ENCODE results near the gene SFXN5.
A peak's percentile ranks its signal among the peaks of the same experiment; 100 is the strongest.

Gene SFXN5

GRCh38 chr2:73088703-73089102, 17.2 kb upstream of the SFXN5 start:
- DNase-seq (no peak), ATAC-seq (no peak)
- H3K27me3 Mint-ChIP-seq = no peaks in the 10 kb centered on the region
- H3K4me3 Mint-ChIP-seq = no peak overlapping the region
- H3K4me1 Mint-ChIP-seq = no peaks in the 10 kb centered on the region
- H3K9me3 Mint-ChIP-seq = no peaks in the 10 kb centered on the region
- no peak overlapping the region for H3K27ac Mint-ChIP-seq
- H3K36me3 Mint-ChIP-seq (ENCODE audit: low read depth) = no peaks in the 10 kb centered on the region

GRCh38 chr2:73088211-73088610, 16.7 kb upstream of the SFXN5 start:
- Mint-ChIP-seq H3K36me3 (ENCODE audit: low read depth) (no peaks in the 10 kb centered on the region), H3K27me3 (no peaks in the 10 kb centered on the region), H3K27ac (no peak overlapping the region), H3K4me3 (no peak overlapping the region), H3K4me1 (no peaks in the 10 kb centered on the region), H3K9me3 (no peaks in the 10 kb centered on the region)
- DNase-seq = no peak
- ATAC-seq = no peak

GRCh38 chr2:73087311-73087710, 15.8 kb upstream of the SFXN5 start:
- no peaks in the 10 kb centered on the region for H3K9me3 Mint-ChIP-seq
- no peaks in the 10 kb centered on the region for H3K36me3 Mint-ChIP-seq (ENCODE audit: low read depth)
- H3K27me3 Mint-ChIP-seq = no peaks in the 10 kb centered on the region
- ATAC-seq (no peak), DNase-seq (no peak)
- H3K4me1 Mint-ChIP-seq = no peaks in the 10 kb centered on the region
- H3K27ac Mint-ChIP-seq = no peak overlapping the region
- H3K4me3 Mint-ChIP-seq = no peak overlapping the region

- peak; percentile 86 for DNase-seq
- Mint-ChIP-seq H3K27me3 (no peaks in the 10 kb centered on the region), H3K4me1 (no peaks in the 10 kb centered on the region), H3K27ac (no peak overlapping the region), H3K36me3 (ENCODE audit: low read depth) (no peaks in the 10 kb centered on the region), H3K4me3 (no peak overlapping the region), H3K9me3 (no peaks in the 10 kb centered on the region)
- peak; percentile 80 for ATAC-seq
These were observed 14.2 kb upstream of the SFXN5 start for GRCh38 chr2:73085691-73086090.

- DNase-seq = no peak
- H3K9me3 Mint-ChIP-seq = no peaks in the 10 kb centered on the region
- H3K4me3 Mint-ChIP-seq = no peak overlapping the region
- no peak overlapping the region for H3K27ac Mint-ChIP-seq
- H3K27me3 Mint-ChIP-seq = no peaks in the 10 kb centered on the region
- no peaks in the 10 kb centered on the region for H3K36me3 Mint-ChIP-seq (ENCODE audit: low read depth)
- no peak for ATAC-seq
- H3K4me1 Mint-ChIP-seq = no peaks in the 10 kb centered on the region
These were observed 13.5 kb upstream of the SFXN5 start for GRCh38 chr2:73084971-73085370.

GRCh38 chr2:73083886-73084800, 12.6 kb upstream of the SFXN5 start:
- H3K27me3 Mint-ChIP-seq = no peaks in the 10 kb centered on the region
- no peak overlapping the region for H3K4me3 Mint-ChIP-seq
- no peaks in the 10 kb centered on the region for H3K9me3 Mint-ChIP-seq
- DNase-seq (no peak), ATAC-seq (no peak)
- no peaks in the 10 kb centered on the region for H3K4me1 Mint-ChIP-seq
- H3K27ac Mint-ChIP-seq = no peak overlapping the region
- no peaks in the 10 kb centered on the region for H3K36me3 Mint-ChIP-seq (ENCODE audit: low read depth)

- H3K4me3 Mint-ChIP-seq = no peak overlapping the region
- no peak for ATAC-seq
- no peaks in the 10 kb centered on the region for H3K4me1 Mint-ChIP-seq
- H3K36me3 Mint-ChIP-seq (ENCODE audit: low read depth) = no peaks in the 10 kb centered on the region
- no peak overlapping the region for H3K27ac Mint-ChIP-seq
- no peaks in the 10 kb centered on the region for H3K27me3 Mint-ChIP-seq
- no peak for DNase-seq
- H3K9me3 Mint-ChIP-seq = no peaks in the 10 kb centered on the region
These were observed 11.3 kb upstream of the SFXN5 start for GRCh38 chr2:73082523-73083410.

- DNase-seq (no peak), ATAC-seq (no peak)
- H3K9me3 Mint-ChIP-seq = no peaks in the 10 kb centered on the region
- H3K27me3 Mint-ChIP-seq = no peaks in the 10 kb centered on the region
- H3K27ac Mint-ChIP-seq = no peak overlapping the region
- no peaks in the 10 kb centered on the region for H3K4me1 Mint-ChIP-seq
- no peaks in the 10 kb centered on the region for H3K36me3 Mint-ChIP-seq (ENCODE audit: low read depth)
- H3K4me3 Mint-ChIP-seq = no peak overlapping the region
These were observed 9.7 kb upstream of the SFXN5 start for GRCh38 chr2:73081181-73081671.

- no peak for DNase-seq
- no peak overlapping the region for H3K4me3 Mint-ChIP-seq
These were observed 9.0 kb upstream of the SFXN5 start for GRCh38 chr2:73080321-73081131.

GRCh38 chr2:73079636-73080035, 8.1 kb upstream of the SFXN5 start:
- Mint-ChIP-seq H3K27ac (no peak overlapping the region), H3K9me3 (no peaks in the 10 kb centered on the region), H3K4me1 (no peaks in the 10 kb centered on the region), H3K27me3 (no peaks in the 10 kb centered on the region), H3K4me3 (no peak overlapping the region), H3K36me3 (ENCODE audit: low read depth) (no peaks in the 10 kb centered on the region)
- ATAC-seq (no peak), DNase-seq (no peak)

More at GRCh38 chr2:73080321-73081131, 9.0 kb upstream of the SFXN5 start:
- Mint-ChIP-seq H3K27me3 (no peaks in the 10 kb centered on the region), H3K27ac (no peak overlapping the region), H3K4me1 (no peaks in the 10 kb centered on the region), H3K9me3 (no peaks in the 10 kb centered on the region), H3K36me3 (ENCODE audit: low read depth) (no peaks in the 10 kb centered on the region)
- ATAC-seq = no peak

GRCh38 chr2:73078457-73079411, 7.2 kb upstream of the SFXN5 start:
- no peak overlapping the region for H3K4me3 Mint-ChIP-seq
- no peaks in the 10 kb centered on the region for H3K36me3 Mint-ChIP-seq (ENCODE audit: low read depth)
- no peaks in the 10 kb centered on the region for H3K4me1 Mint-ChIP-seq
- DNase-seq (no peak), ATAC-seq (no peak)
- no peak overlapping the region for H3K27ac Mint-ChIP-seq
- no peaks in the 10 kb centered on the region for H3K9me3 Mint-ChIP-seq
- no peaks in the 10 kb centered on the region for H3K27me3 Mint-ChIP-seq

GRCh38 chr2:73077424-73077795, 5.9 kb upstream of the SFXN5 start:
- no peaks in the 10 kb centered on the region for H3K36me3 Mint-ChIP-seq (ENCODE audit: low read depth)
- no peaks in the 10 kb centered on the region for H3K9me3 Mint-ChIP-seq
- H3K27ac Mint-ChIP-seq = no peak overlapping the region
- H3K27me3 Mint-ChIP-seq = no peaks in the 10 kb centered on the region
- ATAC-seq (no peak), DNase-seq (no peak)
- H3K4me1 Mint-ChIP-seq = no peaks in the 10 kb centered on the region
- no peak overlapping the region for H3K4me3 Mint-ChIP-seq

GRCh38 chr2:73076701-73077423, 5.3 kb upstream of the SFXN5 start:
- DNase-seq (no peak), ATAC-seq (no peak)
- Mint-ChIP-seq H3K4me3 (no peak overlapping the region), H3K27ac (no peak overlapping the region), H3K4me1 (peaks cover 5% of the 10 kb centered on the region), H3K9me3 (no peaks in the 10 kb centered on the region), H3K27me3 (no peaks in the 10 kb centered on the region), H3K36me3 (ENCODE audit: low read depth) (no peaks in the 10 kb centered on the region)

All from activated naive CD8-positive, alpha-beta T cell treated with anti-CD3 and anti-CD28 coated beads, Interleukin-2, amount 50 U/mL, for 24 hours (primary cell).